Measurements from ENCODE around the gene DCAKD. TPM values are rescaled to one million over a fixed set of nuclear protein-coding genes. Genes with fewer than 3 reads are reported as not detected.

The DCAKD gene
- total and polyA plus RNA-seq, 2 donors (not counting 3 experiments of a cell fraction or from before 2014, with no cell fraction given) = 30.8 to 36.5 TPM

GRCh38 chr17:45091778-45092425 is 40.5 kb upstream of the DCAKD start:
- Histone ChIP-seq H3K9ac (replicated peaks; ENCODE audit: extremely low read depth, insufficient read depth, low read length) (no peak overlapping the region), H3K4me3 (replicated peaks in 1 of 3; ENCODE audit: insufficient read depth in 1 of 3, low read depth in 1 of 3, low read length in 3 of 3) (no peak overlapping the region), H3K4me2 (ENCODE audit: insufficient read depth, low read length) (no peak overlapping the region), H3K9me3 (replicated peaks; ENCODE audit: control insufficient read depth, insufficient read depth, low read length) (no peaks in the 10 kb centered on the region), H2AFZ (ENCODE audit: low read depth, low read length) (no peak overlapping the region), H3K79me2 (ENCODE audit: control insufficient read depth, insufficient read depth, low read length) (no peaks in the 10 kb centered on the region), H3K27me3 (ENCODE audit: control insufficient read depth in 2 of 2, insufficient read depth in 2 of 2, low read length in 2 of 2) (no peaks in the 10 kb centered on the region), H3K27ac (ENCODE audit: insufficient read depth, low read depth, low read length) (peak overlapping the region; percentile 92), H4K20me1 (replicated peaks; ENCODE audit: control insufficient read depth, extremely low read depth, insufficient read depth, low read length) (no peaks in the 10 kb centered on the region), H3K9me1 (replicated peaks; ENCODE audit: control insufficient read depth, extremely low read depth, insufficient read depth, low read length) (no peaks in the 10 kb centered on the region), H3K36me3 (ENCODE audit: control insufficient read depth in 2 of 2, extremely low read depth in 1 of 2, insufficient read depth in 2 of 2, low read length in 2 of 2) (peaks cover 21 to 29% of the 10 kb centered on the region in 2 experiments), H3K4me1 (ENCODE audit: control insufficient read depth, extremely low read depth, insufficient read depth, low read length) (peaks cover 23% of the 10 kb centered on the region)
- dilution Hi-C loops (cut with MboI; ENCODE audit: extremely low pct_ligation_motif_present, low sequenced_read_pairs) (no loop called here), intact Hi-C loops (cut with micrococcal nuclease) (loop anchor here (5.0 kb wide), 1 partner anchor 40 kb away; the partner anchor contains the start of gene DCAKD)
- FAIRE-seq (peak; percentile 8), DNase-seq (ENCODE audit: low read depth, low spot score) (peak; percentile 11)
- CTCF ChIA-PET = interaction anchor here (2.5 kb wide), 1 partner anchor 172 kb away, joined by 8 read pairs; no protein-coding TSS in a partner anchor
- TF ChIP-seq FOS (IDR thresholded peaks at IDR 0.05; ENCODE audit: borderline replicate concordance, insufficient read depth, low read length) (peak; percentile 29), MYC (IDR thresholded peaks at IDR 0.05; ENCODE audit: low read depth, low read length) (no peak)
- no TSS peak for BruUV-seq (replicated peaks)
- POLR2A ChIA-PET = no interaction called here

DNA sequence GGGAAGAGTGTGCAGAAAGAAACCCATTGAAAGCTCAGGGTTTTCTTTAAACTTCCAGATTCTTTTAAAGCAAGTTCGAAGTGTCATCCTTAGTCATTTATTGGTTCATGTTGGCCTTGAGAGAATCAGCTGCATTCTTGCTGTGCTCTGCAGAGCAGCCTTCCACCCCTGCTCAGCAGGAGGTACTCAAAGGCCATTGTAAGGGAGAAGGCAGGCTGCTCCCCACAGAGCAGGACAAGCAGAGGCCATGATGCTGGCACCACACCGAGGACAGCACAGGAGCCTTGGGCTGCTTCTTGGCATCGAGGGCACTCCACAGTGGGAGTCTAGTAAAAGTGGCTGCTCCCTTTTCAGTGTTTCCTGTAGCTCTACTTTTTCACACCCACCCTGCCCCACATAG is 39.3 kb upstream of the DCAKD start:
- intact Hi-C loops (cut with micrococcal nuclease) = loop anchor here (5.0 kb wide), 1 partner anchor 38 kb away; the partner anchor contains the start of gene DCAKD
- Histone ChIP-seq H3K79me2 (ENCODE audit: control insufficient read depth, insufficient read depth, low read length) (no peaks in the 10 kb centered on the region), H3K9me3 (replicated peaks; ENCODE audit: control insufficient read depth, insufficient read depth, low read length) (no peaks in the 10 kb centered on the region), H3K9me1 (replicated peaks; ENCODE audit: control insufficient read depth, extremely low read depth, insufficient read depth, low read length) (no peaks in the 10 kb centered on the region), H3K9ac (replicated peaks; ENCODE audit: extremely low read depth, insufficient read depth, low read length) (no peak overlapping the region), H3K4me2 (ENCODE audit: insufficient read depth, low read length) (no peak overlapping the region), H3K36me3 (ENCODE audit: control insufficient read depth in 2 of 2, extremely low read depth in 1 of 2, insufficient read depth in 2 of 2, low read length in 2 of 2) (peaks cover 19 to 29% of the 10 kb centered on the region in 2 experiments), H3K27ac (ENCODE audit: insufficient read depth, low read depth, low read length) (no peak overlapping the region), H3K4me1 (ENCODE audit: control insufficient read depth, extremely low read depth, insufficient read depth, low read length) (peaks cover 23% of the 10 kb centered on the region), H3K27me3 (ENCODE audit: control insufficient read depth in 2 of 2, insufficient read depth in 2 of 2, low read length in 2 of 2) (no peaks in the 10 kb centered on the region), H3K4me3 (replicated peaks in 1 of 3; ENCODE audit: insufficient read depth in 1 of 3, low read depth in 1 of 3, low read length in 3 of 3) (no peak overlapping the region), H4K20me1 (replicated peaks; ENCODE audit: control insufficient read depth, extremely low read depth, insufficient read depth, low read length) (no peaks in the 10 kb centered on the region), H2AFZ (ENCODE audit: low read depth, low read length) (no peak overlapping the region)
- dilution Hi-C loops (cut with MboI; ENCODE audit: extremely low pct_ligation_motif_present, low sequenced_read_pairs) = no loop called here
- TF ChIP-seq FOS (IDR thresholded peaks at IDR 0.05; ENCODE audit: borderline replicate concordance, insufficient read depth, low read length) (no peak), CTCF (IDR thresholded peaks at IDR 0.05; ENCODE audit: extremely low read depth in 1 of 2, insufficient read depth in 1 of 2, low read depth in 1 of 2, low read length in 2 of 2) (no peak), MYC (IDR thresholded peaks at IDR 0.05; ENCODE audit: low read depth, low read length) (no peak), POLR2A (IDR thresholded peaks at IDR 0.05; ENCODE audit: low read depth, low read length) (no peak), POLR2AphosphoS5 (IDR thresholded peaks at IDR 0.05; ENCODE audit: insufficient read depth, low read depth, low read length) (no peak)
- TF ChIP-seq, protein P1, sequence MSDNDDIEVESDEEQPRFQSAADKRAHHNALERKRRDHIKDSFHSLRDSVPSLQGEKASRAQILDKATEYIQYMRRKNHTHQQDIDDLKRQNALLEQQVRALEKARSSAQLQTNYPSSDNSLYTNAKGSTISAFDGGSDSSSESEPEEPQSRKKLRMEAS (IDR thresholded peaks at IDR 0.05; ENCODE audit: insufficient read depth, insufficient read length) = no peak
- FAIRE-seq (no peak), DNase-seq (ENCODE audit: low read depth, low spot score) (no peak)
- ChIA-PET POLR2A (no interaction called here), CTCF (interaction anchor here (2.4 kb wide), 1 partner anchor 12 kb away, joined by 5 read pairs; no protein-coding TSS in a partner anchor)
- BruUV-seq (replicated peaks) = no TSS peak
